K562 (cell line): ENCODE results near the gene ETNK2. TPM values are rescaled to one million over a fixed set of nuclear protein-coding genes. Genes with fewer than 3 reads are reported as not detected.

ENCODE experiments used
- ATF4 ChIP-seq: fragments of 450-650 bp; formaldehyde crosslinking; IDR thresholded peaks from 2 replicates; pipeline ENCODE4 v1.4.0; 2022; ENCODE audit warnings: mild to moderate bottlenecking, moderate library complexity
- CHD7 ChIP-seq: fragments of 200-600 bp; sonication (generic); IDR thresholded peaks from one replicate; pipeline ENCODE4 v1.6.1; 2012; ENCODE audit warnings: mild to moderate bottlenecking, low read depth, low read length, inconsistent platforms
- ERF ChIP-seq: fragments of 450-650 bp; formaldehyde crosslinking; IDR thresholded peaks from 2 replicates; pipeline ENCODE4 v1.4.0; 2020; ENCODE audit warnings: mild to moderate bottlenecking, mixed read lengths
- KDM1A ChIP-seq, 2 experiments: fragments of 450-650 bp; IDR thresholded peaks; 2 replicates each; pipeline ENCODE4 v1.6.1; 2016; ENCODE audit warnings: mild to moderate bottlenecking in 2 of 2
- SIN3A ChIP-seq, 2 experiments: fragments of 150-350 bp in 1 of 2; IDR thresholded peaks; 2 replicates each; pipeline ENCODE4 v1.6.1; 2011 to 2016; ENCODE audit warnings: borderline replicate concordance in 2 of 2, low read depth in 2 of 2, low read length in 2 of 2, mild to moderate bottlenecking in 2 of 2, moderate library complexity in 2 of 2; ENCODE audit not compliant: control insufficient read depth in 1 of 2
- ZNF695 ChIP-seq: fragments of 450-650 bp; formaldehyde crosslinking; IDR thresholded peaks from 2 replicates; pipeline ENCODE4 v1.4.0; 2020; ENCODE audit warnings: mild to moderate bottlenecking, moderate library complexity
- ZSCAN32 ChIP-seq: fragments of 450-650 bp; formaldehyde crosslinking; IDR thresholded peaks from 2 replicates; pipeline ENCODE4 v1.4.0; 2020; ENCODE audit warnings: mild to moderate bottlenecking, moderate library complexity
- polyA plus RNA-seq, 8 experiments: library from polyadenylated mRNA; depleted of rRNA in 4 of 8; stranded (reverse) in 5 of 8; unstranded in 3 of 8; fragments of >200 nt; fragmentation: Nextera tagmentation in 2 of 8; fragmentation: Illumina TruSeq in 1 of 8; extraction: Ambion mirVana in 2 of 8; extraction: Trizol in 1 of 8; gene quantifications; 2 replicates each; pipeline versions ENCODE4 v1.2.1 to v1.2.3, GENCODE V29; 2011 to 2014; ENCODE audit warnings: inconsistent platforms in 1 of 8, missing spikeins in 1 of 8
- total RNA-seq, 7 experiments: library from RNA; depleted of rRNA in 6 of 7; stranded (reverse); fragments of >200 nt in 6 of 7; fragmentation: Illumina TruSeq in 2 of 7; extraction: Trizol in 2 of 7; gene quantifications; 2 replicates each; pipeline versions ENCODE4 v1.2.1 to v1.2.3, GENCODE V29; 2011 to 2021; ENCODE audit warnings: low replicate concordance in 1 of 7
- TF ChIP-seq, protein P1 (sequence below): fragments of 150-350 bp; IDR thresholded peaks from 2 replicates; pipeline ENCODE4 v1.6.1; 2014; ENCODE audit warnings: low read depth, mild to moderate bottlenecking, low read length, borderline replicate concordance
- TF ChIP-seq, protein P2 (sequence below): fragments of 450-650 bp; formaldehyde crosslinking; IDR thresholded peaks from 2 replicates; pipeline ENCODE4 v1.4.0; 2020; ENCODE audit warnings: mild to moderate bottlenecking

Gene ETNK2
- total and polyA plus RNA-seq, 9 of the 15 experiments (the other 6 are each of a cell fraction or from before 2014, with no cell fraction given) = 0.03 to 0.38 (median 0.13) TPM; not detected in 4

GRCh38 chr1:204197068-204197467 lies 45.2 kb upstream of the ETNK2 start (continued):
- no peak for TF ChIP-seq CHD7
- TF ChIP-seq ATF4 (CRISPR knock-in tag) = no peak
- TF ChIP-seq, protein P1, sequence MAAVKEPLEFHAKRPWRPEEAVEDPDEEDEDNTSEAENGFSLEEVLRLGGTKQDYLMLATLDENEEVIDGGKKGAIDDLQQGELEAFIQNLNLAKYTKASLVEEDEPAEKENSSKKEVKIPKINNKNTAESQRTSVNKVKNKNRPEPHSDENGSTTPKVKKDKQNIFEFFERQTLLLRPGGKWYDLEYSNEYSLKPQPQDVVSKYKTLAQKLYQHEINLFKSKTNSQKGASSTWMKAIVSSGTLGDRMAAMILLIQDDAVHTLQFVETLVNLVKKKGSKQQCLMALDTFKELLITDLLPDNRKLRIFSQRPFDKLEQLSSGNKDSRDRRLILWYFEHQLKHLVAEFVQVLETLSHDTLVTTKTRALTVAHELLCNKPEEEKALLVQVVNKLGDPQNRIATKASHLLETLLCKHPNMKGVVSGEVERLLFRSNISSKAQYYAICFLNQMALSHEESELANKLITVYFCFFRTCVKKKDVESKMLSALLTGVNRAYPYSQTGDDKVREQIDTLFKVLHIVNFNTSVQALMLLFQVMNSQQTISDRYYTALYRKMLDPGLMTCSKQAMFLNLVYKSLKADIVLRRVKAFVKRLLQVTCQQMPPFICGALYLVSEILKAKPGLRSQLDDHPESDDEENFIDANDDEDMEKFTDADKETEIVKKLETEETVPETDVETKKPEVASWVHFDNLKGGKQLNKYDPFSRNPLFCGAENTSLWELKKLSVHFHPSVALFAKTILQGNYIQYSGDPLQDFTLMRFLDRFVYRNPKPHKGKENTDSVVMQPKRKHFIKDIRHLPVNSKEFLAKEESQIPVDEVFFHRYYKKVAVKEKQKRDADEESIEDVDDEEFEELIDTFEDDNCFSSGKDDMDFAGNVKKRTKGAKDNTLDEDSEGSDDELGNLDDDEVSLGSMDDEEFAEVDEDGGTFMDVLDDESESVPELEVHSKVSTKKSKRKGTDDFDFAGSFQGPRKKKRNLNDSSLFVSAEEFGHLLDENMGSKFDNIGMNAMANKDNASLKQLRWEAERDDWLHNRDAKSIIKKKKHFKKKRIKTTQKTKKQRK = no peak
- TF ChIP-seq, protein P2, sequence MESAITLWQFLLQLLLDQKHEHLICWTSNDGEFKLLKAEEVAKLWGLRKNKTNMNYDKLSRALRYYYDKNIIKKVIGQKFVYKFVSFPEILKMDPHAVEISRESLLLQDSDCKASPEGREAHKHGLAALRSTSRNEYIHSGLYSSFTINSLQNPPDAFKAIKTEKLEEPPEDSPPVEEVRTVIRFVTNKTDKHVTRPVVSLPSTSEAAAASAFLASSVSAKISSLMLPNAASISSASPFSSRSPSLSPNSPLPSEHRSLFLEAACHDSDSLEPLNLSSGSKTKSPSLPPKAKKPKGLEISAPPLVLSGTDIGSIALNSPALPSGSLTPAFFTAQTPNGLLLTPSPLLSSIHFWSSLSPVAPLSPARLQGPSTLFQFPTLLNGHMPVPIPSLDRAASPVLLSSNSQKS = no peak
- TF ChIP-seq ZNF695 (CRISPR knock-in tag) = no peak
- no peak for TF ChIP-seq ERF (CRISPR knock-in tag)
- no peak for TF ChIP-seq SIN3A (IDR thresholded peaks at IDR 0.05; ENCODE audit: borderline replicate concordance in 2 of 2, control insufficient read depth in 1 of 2, low read depth in 2 of 2, low read length in 2 of 2)
- no peak for TF ChIP-seq KDM1A (IDR thresholded peaks at IDR 0.05)
- TF ChIP-seq ZSCAN32 (CRISPR knock-in tag) = no peak
